K562 (cell line): ENCODE results near the gene ANKS4B. TPM values are rescaled to one million over a fixed set of nuclear protein-coding genes. Genes with fewer than 3 reads are reported as not detected.
A peak's percentile ranks its signal among the peaks of the same experiment; 100 is the strongest.

Experiments used
- ARNT ChIP-seq, 2 experiments: fragments of 450-650 bp; IDR thresholded peaks; 2 replicates each; pipeline ENCODE4 v1.6.1; 2016; ENCODE audit warnings: mild to moderate bottlenecking in 1 of 2
- BACH1 ChIP-seq: fragments of 200-800 bp; sonication (Bioruptor generic); IDR thresholded peaks from 2 replicates; pipeline ENCODE4 v1.6.1; 2016; ENCODE audit warnings: missing genetic modification characterization, missing compliant biosample characterization
- BHLHE40 ChIP-seq: IDR thresholded peaks from 2 replicates; pipeline ENCODE4 v1.6.1; 2011; ENCODE audit warnings: low read length, improper control_type of control experiment
- ETV5 ChIP-seq: sonication (generic); formaldehyde crosslinking; IDR thresholded peaks from 2 replicates; pipeline ENCODE4 v1.4.0; 2020; ENCODE audit warnings: low read depth, mild to moderate bottlenecking, missing genetic modification reagents
- KDM1A ChIP-seq, 2 experiments: fragments of 450-650 bp; IDR thresholded peaks; 2 replicates each; pipeline ENCODE4 v1.6.1; 2016; ENCODE audit warnings: mild to moderate bottlenecking in 2 of 2
- KHSRP ChIP-seq: fragments of 450-650 bp; IDR thresholded peaks from 2 replicates; pipeline ENCODE4 v1.6.1; 2017
- PHB ChIP-seq: fragments of 250-450 bp; sonication (Bioruptor Pico); IDR thresholded peaks from 2 replicates; pipeline ENCODE4 v1.5.0; 2021
- RNF2 ChIP-seq: sonication (generic); IDR thresholded peaks from 2 replicates; pipeline ENCODE4 v1.6.1; 2016
- SMARCA5 ChIP-seq: fragments of 450-650 bp; IDR thresholded peaks from 2 replicates; pipeline ENCODE4 v1.6.1; 2016
- SNIP1 ChIP-seq: fragments of 450-650 bp; IDR thresholded peaks from 2 replicates; pipeline ENCODE4 v1.7.1; 2017; ENCODE audit warnings: low read depth, mild to moderate bottlenecking
- SP2 ChIP-seq: IDR thresholded peaks from 2 replicates; pipeline ENCODE4 v1.6.1; 2011; ENCODE audit warnings: mild to moderate bottlenecking, low read depth, low read length, moderate library complexity; ENCODE audit not compliant: poor library complexity, severe bottlenecking; ENCODE audit errors: extremely low read depth
- ZNF232 ChIP-seq: sonication (generic); formaldehyde crosslinking; IDR thresholded peaks from 2 replicates; pipeline ENCODE4 v1.8.0; 2022; ENCODE audit warnings: mild to moderate bottlenecking, missing genetic modification reagents
- polyA plus RNA-seq, 8 experiments: library from polyadenylated mRNA; depleted of rRNA in 4 of 8; stranded (reverse) in 5 of 8; unstranded in 3 of 8; fragments of >200 nt; fragmentation: Nextera tagmentation in 2 of 8; fragmentation: Illumina TruSeq in 1 of 8; extraction: Ambion mirVana in 2 of 8; extraction: Trizol in 1 of 8; gene quantifications; 2 replicates each; pipeline versions ENCODE4 v1.2.1 to v1.2.3, GENCODE V29; 2011 to 2014; ENCODE audit warnings: inconsistent platforms in 1 of 8, missing spikeins in 1 of 8
- total RNA-seq, 7 experiments: library from RNA; depleted of rRNA in 6 of 7; stranded (reverse); fragments of >200 nt in 6 of 7; fragmentation: Illumina TruSeq in 2 of 7; extraction: Trizol in 2 of 7; gene quantifications; 2 replicates each; pipeline versions ENCODE4 v1.2.1 to v1.2.3, GENCODE V29; 2011 to 2021; ENCODE audit warnings: low replicate concordance in 1 of 7
- TF ChIP-seq, protein P1 (sequence below): fragments of 450-650 bp; formaldehyde crosslinking; IDR thresholded peaks from 2 replicates; pipeline ENCODE4 v1.4.0; 2020; ENCODE audit warnings: mild to moderate bottlenecking, mixed read lengths
- TF ChIP-seq, protein P2 (sequence below), 2 experiments: fragments of 450-650 bp; IDR thresholded peaks; 2 replicates each; pipeline ENCODE4 v1.6.1; 2018; ENCODE audit warnings: mild to moderate bottlenecking in 2 of 2, low read depth in 1 of 2; ENCODE audit not compliant: partially characterized antibody in 2 of 2
- TF ChIP-seq, protein P3 (sequence below): sonication (generic); formaldehyde crosslinking; IDR thresholded peaks from 2 replicates; pipeline ENCODE4 v1.8.0; 2022; ENCODE audit warnings: missing genetic modification reagents, mild to moderate bottlenecking, borderline replicate concordance
- TF ChIP-seq, protein P4 (sequence below), 2 experiments: fragments of 200-800 bp in 1 of 2; sonication (Bioruptor generic) in 1 of 2; sonication (generic) in 1 of 2; formaldehyde crosslinking in 1 of 2; IDR thresholded peaks in 1 of 2; conservative IDR thresholded peaks in 1 of 2; 2 replicates each; pipeline versions ENCODE4 v1.5.0 to v1.6.1; 2016 to 2020; ENCODE audit warnings: missing compliant biosample characterization in 1 of 2, missing genetic modification characterization in 1 of 2, missing genetic modification reagents in 1 of 2

Gene ANKS4B
- total and polyA plus RNA-seq, 9 of the 15 experiments (the other 6 are each of a cell fraction or from before 2014, with no cell fraction given), result not detected

DNA sequence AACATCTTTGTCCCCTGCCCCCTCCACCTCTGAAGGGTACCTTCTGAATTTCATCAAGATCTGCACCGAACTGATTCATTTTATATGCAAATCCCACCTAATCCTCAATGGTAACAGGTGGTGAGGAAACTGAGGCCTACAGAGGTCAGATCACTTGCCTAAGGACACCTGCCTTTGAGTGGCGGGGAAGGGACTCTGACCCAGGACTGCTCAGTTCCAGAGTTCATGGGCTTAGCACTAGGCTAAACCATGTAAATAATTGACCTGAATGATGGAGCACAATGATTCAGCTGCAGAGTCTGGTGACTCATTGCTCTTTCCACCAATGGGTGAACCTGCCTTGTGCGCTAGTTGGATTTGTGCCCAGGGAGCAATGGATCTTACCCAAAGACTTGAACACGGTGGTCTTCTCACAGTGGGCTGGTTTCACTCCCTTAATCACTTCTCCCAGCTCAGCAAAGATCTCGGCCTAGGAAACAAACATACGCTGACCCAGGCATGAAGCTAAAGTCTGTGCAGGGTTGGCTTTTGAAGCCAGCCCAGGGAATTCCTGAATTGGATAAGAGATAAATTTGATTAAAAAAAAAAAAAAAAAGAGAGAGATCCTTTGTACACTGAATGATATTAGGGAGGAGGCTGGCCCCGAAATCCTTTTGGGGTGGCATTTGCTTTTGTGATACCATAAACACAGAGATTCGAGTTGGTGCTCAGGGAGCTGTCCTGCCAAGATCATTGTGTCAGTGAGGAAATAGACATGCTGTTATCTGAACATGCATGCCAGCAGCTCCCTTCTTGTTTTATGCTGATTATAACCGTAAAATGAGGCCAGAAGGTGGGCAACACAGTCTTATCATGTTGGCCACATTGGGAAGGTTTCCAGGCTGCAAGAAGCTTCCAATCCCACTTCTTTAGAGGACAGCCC lies 27.6 kb downstream of the ANKS4B start (continued):
- TF ChIP-seq ARNT (IDR thresholded peaks at IDR 0.05) (peak; percentile 35 to 66; a peak in 2 of 4 replicates), PHB (CRISPR knock-in tag) (no peak), ETV5 (CRISPR knock-in tag) (0 out of 2 replicates have a peak, but pooled peaks have one; percentile 10), BHLHE40 (peak; percentile 38), KDM1A (IDR thresholded peaks at IDR 0.05) (peak; percentile 73 to 74), RNF2 (peak; percentile 43; the same call in 1 of the 2 replicates), BACH1 (tag) (peak; percentile 59), SMARCA5 (peak; percentile 22; the same call in 1 of the 2 replicates), ZNF232 (no peak), SNIP1 (no peak), KHSRP (peak; percentile 74; the same call in 1 of the 2 replicates), SP2 (no peak)
- TF ChIP-seq, protein P1, sequence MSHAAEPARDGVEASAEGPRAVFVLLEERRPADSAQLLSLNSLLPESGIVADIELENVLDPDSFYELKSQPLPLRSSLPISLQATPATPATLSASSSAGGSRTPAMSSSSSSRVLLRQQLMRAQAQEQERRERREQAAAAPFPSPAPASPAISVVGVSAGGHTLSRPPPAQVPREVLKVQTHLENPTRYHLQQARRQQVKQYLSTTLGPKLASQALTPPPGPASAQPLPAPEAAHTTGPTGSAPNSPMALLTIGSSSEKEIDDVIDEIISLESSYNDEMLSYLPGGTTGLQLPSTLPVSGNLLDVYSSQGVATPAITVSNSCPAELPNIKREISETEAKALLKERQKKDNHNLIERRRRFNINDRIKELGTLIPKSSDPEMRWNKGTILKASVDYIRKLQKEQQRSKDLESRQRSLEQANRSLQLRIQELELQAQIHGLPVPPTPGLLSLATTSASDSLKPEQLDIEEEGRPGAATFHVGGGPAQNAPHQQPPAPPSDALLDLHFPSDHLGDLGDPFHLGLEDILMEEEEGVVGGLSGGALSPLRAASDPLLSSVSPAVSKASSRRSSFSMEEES (CRISPR knock-in tag), result no peak
- TF ChIP-seq, protein P2, sequence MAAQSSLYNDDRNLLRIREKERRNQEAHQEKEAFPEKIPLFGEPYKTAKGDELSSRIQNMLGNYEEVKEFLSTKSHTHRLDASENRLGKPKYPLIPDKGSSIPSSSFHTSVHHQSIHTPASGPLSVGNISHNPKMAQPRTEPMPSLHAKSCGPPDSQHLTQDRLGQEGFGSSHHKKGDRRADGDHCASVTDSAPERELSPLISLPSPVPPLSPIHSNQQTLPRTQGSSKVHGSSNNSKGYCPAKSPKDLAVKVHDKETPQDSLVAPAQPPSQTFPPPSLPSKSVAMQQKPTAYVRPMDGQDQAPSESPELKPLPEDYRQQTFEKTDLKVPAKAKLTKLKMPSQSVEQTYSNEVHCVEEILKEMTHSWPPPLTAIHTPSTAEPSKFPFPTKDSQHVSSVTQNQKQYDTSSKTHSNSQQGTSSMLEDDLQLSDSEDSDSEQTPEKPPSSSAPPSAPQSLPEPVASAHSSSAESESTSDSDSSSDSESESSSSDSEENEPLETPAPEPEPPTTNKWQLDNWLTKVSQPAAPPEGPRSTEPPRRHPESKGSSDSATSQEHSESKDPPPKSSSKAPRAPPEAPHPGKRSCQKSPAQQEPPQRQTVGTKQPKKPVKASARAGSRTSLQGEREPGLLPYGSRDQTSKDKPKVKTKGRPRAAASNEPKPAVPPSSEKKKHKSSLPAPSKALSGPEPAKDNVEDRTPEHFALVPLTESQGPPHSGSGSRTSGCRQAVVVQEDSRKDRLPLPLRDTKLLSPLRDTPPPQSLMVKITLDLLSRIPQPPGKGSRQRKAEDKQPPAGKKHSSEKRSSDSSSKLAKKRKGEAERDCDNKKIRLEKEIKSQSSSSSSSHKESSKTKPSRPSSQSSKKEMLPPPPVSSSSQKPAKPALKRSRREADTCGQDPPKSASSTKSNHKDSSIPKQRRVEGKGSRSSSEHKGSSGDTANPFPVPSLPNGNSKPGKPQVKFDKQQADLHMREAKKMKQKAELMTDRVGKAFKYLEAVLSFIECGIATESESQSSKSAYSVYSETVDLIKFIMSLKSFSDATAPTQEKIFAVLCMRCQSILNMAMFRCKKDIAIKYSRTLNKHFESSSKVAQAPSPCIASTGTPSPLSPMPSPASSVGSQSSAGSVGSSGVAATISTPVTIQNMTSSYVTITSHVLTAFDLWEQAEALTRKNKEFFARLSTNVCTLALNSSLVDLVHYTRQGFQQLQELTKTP (IDR thresholded peaks at IDR 0.05; ENCODE audit: low read depth in 1 of 2, partially characterized antibody in 2 of 2), result no peak
- TF ChIP-seq, protein P3, sequence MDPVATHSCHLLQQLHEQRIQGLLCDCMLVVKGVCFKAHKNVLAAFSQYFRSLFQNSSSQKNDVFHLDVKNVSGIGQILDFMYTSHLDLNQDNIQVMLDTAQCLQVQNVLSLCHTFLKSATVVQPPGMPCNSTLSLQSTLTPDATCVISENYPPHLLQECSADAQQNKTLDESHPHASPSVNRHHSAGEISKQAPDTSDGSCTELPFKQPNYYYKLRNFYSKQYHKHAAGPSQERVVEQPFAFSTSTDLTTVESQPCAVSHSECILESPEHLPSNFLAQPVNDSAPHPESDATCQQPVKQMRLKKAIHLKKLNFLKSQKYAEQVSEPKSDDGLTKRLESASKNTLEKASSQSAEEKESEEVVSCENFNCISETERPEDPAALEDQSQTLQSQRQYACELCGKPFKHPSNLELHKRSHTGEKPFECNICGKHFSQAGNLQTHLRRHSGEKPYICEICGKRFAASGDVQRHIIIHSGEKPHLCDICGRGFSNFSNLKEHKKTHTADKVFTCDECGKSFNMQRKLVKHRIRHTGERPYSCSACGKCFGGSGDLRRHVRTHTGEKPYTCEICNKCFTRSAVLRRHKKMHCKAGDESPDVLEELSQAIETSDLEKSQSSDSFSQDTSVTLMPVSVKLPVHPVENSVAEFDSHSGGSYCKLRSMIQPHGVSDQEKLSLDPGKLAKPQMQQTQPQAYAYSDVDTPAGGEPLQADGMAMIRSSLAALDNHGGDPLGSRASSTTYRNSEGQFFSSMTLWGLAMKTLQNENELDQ, result no peak
- TF ChIP-seq, protein P4, sequence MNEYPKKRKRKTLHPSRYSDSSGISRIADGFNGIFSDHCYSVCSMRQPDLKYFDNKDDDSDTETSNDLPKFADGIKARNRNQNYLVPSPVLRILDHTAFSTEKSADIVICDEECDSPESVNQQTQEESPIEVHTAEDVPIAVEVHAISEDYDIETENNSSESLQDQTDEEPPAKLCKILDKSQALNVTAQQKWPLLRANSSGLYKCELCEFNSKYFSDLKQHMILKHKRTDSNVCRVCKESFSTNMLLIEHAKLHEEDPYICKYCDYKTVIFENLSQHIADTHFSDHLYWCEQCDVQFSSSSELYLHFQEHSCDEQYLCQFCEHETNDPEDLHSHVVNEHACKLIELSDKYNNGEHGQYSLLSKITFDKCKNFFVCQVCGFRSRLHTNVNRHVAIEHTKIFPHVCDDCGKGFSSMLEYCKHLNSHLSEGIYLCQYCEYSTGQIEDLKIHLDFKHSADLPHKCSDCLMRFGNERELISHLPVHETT (CRISPR knock-in tag; conservative IDR thresholded peaks at IDR 0.05 in 1 of 2, IDR thresholded peaks at IDR 0.05 in 1 of 2), result peak in 1 of 2 experiments; percentile 69; a peak in 2 of 4 replicates
